ENCODE results near the gene IPO5.
"Not testable (repeated sequence)": the region's sequence is repeated elsewhere in the genome, so short reads cannot be mapped to it uniquely, and the experiment has no call there.

Gene IPO5

GRCh38 chr13:97978651-97979050 lies 25.2 kb downstream of the IPO5 start:
- no peak overlapping the region for H3K4me3 ChIP-seq (ENCODE audit: low read depth, low read length)
- TF ChIP-seq CTCF (IDR thresholded peaks at IDR 0.05; ENCODE audit: borderline replicate concordance, insufficient read depth, low read depth, low read length), result no peak

- no peak for TF ChIP-seq CTCF (IDR thresholded peaks at IDR 0.05; ENCODE audit: borderline replicate concordance, insufficient read depth, low read depth, low read length)
- H3K4me3 ChIP-seq (ENCODE audit: low read depth, low read length), result no peak overlapping the region
Observed at GRCh38 chr13:97979051-97979450, 25.6 kb downstream of the IPO5 start.

GRCh38 chr13:97979556-97979955 lies 26.1 kb downstream of the IPO5 start:
- TF ChIP-seq CTCF (IDR thresholded peaks at IDR 0.05; ENCODE audit: borderline replicate concordance, insufficient read depth, low read depth, low read length), result no peak
- H3K4me3 ChIP-seq (ENCODE audit: low read depth, low read length), result no peak overlapping the region

- TF ChIP-seq CTCF (IDR thresholded peaks at IDR 0.05; ENCODE audit: borderline replicate concordance, insufficient read depth, low read depth, low read length), result no peak
- no peak overlapping the region for H3K4me3 ChIP-seq (ENCODE audit: low read depth, low read length)
Observed at GRCh38 chr13:97982286-97982685, 28.8 kb downstream of the IPO5 start.

- no peak for TF ChIP-seq CTCF (IDR thresholded peaks at IDR 0.05; ENCODE audit: borderline replicate concordance, insufficient read depth, low read depth, low read length)
- no peak overlapping the region for H3K4me3 ChIP-seq (ENCODE audit: low read depth, low read length)
Observed at GRCh38 chr13:97986835-97987234, 33.4 kb downstream of the IPO5 start.

GRCh38 chr13:97999653-98000052 lies 46.2 kb downstream of the IPO5 start:
- TF ChIP-seq CTCF (IDR thresholded peaks at IDR 0.05; ENCODE audit: borderline replicate concordance, insufficient read depth, low read depth, low read length), result no peak
- no peak overlapping the region for H3K4me3 ChIP-seq (ENCODE audit: low read depth, low read length)

DNA sequence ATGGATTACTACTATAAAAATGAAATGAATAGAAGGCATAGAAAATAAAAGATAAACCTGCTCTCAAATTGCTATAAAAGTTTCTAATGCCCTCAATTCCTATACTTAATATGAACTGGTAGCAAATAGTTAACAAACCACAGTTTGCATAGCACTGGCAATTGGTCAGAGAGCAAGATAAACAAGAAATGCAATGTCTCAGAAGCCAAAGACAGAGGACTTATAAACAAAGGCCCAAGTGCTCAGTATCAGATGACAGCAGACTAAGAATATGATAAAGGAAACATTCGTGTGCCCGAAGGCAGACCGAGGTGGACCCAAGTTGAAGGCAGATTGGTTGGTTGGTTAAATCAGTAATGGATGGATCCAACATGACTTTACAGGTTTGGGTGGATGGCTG lies 50.6 kb downstream of the IPO5 start:
- no peak overlapping the region for H3K4me3 ChIP-seq (ENCODE audit: low read depth, low read length)
- no peak for TF ChIP-seq CTCF (IDR thresholded peaks at IDR 0.05; ENCODE audit: borderline replicate concordance, insufficient read depth, low read depth, low read length)

DNA sequence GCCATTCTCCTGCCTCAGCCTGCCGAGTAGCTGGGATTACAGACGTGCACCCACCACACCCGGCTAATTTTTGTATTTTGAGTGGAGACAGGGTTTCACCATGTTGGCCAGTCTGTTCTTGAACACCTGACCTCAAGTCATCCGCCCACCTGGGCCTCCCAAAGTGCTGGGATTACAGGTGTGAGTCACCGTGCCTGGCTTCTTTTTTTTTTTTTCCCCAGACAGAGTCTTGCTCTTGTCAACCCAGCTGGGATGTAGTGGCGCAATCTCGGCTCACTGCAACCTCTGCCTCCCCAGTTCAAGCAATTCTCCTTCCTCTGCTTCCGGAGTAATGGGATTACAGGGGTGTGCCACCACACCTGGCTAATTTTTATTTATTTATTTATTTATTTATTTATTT lies 51.5 kb downstream of the IPO5 start:
- not testable (repeated sequence) for H3K4me3 ChIP-seq (ENCODE audit: low read depth, low read length)

Measured in GM12875 (cell line).